Fibroblast of peridontal ligament (primary cell): Measurements from ENCODE around the gene SIX4.

Source experiments
- DNase-seq: peaks from one replicate; pipeline ENCODE4 v3.0.0-alpha.2; 2010; ENCODE audit errors: extremely low read depth

Gene SIX4

DNA sequence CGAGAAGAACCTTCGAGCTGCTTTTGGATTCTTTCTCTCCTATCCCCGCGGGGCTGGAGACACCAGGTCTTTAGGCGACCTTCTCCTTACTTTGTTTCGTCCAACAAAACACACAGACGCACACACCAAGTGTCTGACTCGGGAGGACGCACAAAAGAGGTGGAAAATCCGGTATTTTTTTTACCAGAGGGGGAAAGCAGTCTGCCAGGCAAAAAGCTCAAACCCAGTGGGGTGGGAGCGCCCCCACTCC, 2.1 kb downstream of the SIX4 start:
- DNase-seq = peak; percentile 27

DNA sequence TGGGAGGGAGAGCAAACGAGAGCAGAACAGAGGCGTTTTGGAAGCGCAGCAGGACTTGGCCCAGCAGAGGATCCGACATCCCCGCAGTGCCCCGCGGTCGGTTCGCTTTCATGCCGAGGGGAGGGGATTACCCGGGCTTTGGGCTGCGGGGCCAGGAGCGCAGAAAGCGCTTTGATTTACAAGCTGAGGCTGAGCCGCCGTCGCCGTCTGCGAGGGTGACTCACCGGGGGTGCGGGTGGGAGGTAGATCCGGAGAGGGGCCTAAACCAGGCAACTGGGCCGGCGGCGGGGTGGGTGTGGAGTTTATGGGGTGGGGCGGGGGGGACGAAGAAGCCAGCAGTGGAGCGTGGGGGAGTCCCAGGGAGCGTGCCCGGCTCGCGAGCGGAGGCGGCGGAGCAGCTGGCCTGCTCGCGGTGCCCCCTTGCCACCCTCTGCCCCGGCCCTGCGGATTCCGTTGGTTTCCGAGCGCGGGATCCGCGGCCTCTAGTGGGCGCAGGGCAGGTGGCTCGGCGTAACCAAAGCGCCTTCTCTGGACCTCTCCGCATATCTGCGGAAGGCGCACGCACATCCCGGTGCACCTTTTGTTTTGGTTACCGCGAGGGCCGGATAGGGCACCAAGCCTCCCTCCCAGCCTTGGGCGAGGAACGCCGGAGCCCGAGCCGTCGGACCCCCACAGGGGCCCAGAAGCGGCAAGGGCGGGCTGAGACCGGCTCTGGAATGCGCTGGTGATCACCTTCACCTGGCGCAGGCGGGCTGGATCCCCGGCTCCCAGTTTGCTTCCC, 2.6 kb downstream of the SIX4 start:
- DNase-seq = peak; percentile 49

DNA sequence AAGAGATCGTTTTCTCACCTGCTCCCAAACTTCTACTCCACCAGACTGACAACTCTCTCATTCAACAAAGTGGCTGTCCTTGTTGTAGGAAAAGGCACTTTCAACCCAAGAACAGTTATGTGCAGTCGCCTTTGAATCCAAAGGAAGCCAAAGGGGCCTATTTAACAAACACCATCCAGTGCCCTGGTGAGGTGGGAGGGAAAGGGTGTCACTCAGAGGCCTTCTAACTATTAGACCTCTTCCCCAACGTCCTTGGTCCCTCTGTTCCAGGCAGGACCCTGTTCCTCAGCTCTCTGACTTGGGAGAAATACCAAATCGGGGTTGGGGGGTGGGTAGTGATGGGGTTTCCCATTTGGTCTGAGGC, 3.2 kb downstream of the SIX4 start:
- no peak for DNase-seq

DNA sequence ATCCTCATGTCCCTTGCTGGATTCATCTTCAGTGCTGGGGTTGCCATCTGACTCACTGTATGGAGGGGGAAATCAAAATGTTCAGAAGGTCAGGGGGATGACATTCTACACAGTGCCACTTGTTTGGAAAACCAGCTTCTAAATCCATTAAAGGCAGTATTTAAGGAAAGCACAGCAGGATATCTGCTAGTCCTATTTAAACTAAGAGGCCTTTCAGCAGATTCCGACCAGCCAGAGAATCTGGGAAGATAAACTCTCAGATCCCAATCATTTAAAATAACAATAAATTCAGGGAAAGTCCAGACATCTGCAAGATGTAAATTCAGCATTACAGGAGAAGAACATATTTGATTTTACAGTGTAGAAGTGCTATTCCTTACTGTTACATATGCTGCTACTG, 3.8 kb downstream of the SIX4 start:
- no peak for DNase-seq

DNA sequence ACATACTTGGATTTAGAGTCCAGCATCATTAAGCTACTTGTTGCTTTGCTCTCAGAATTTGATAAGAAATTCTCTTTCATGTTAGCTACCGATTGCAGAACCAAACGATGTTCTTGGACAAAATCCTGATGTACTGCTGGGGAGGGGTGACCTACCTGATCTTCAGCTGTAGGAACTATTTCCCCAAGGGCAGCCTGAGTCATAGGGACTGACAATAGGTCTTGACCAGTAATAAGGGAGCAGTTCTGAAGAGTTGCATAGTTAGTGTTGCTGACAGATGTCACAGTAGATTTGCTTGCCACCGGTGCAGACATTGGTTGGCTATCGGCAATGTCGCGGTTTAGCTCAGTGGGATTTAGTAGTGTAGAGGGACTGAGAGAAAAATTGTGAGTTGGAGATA, 10.6 kb downstream of the SIX4 start:
- DNase-seq = no peak

DNA sequence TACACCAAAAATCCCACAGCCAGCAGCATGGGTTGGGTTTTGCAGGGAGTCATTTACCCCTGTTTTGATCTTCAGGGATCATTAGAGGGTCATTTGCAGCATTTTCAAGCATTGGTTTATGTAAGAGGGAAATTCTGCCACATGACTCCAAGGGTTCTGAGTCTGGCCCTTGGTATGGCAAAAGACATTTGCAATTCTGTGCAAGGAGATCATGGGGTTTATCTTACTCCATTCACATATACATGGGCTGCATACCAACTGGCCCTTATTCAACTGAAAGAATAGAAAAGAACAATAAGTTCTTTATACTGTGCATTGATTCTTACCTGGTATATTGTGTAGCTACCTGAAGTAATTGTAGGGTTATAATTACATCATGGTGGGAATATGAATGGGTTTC, 13.7 kb downstream of the SIX4 start:
- DNase-seq = no peak

DNA sequence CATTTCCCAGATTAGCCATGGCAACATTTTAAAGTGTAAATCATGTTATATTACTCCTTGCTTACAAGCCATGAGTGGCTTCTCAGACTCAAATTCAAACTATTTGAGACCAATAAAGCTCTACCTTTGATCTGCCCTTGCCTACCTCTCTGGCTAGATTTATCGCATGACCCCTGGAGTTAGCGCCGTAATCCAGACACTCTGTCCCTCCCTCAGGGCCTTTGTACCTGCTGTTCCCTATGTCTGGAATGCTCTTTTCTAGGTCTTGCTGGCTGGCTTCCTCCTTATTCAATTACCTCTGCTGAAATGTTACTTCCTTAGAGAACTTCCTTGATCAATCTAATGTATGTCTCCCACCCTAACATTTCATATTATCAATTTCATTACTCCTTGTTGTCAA, 16.3 kb downstream of the SIX4 start:
- no peak for DNase-seq

DNA sequence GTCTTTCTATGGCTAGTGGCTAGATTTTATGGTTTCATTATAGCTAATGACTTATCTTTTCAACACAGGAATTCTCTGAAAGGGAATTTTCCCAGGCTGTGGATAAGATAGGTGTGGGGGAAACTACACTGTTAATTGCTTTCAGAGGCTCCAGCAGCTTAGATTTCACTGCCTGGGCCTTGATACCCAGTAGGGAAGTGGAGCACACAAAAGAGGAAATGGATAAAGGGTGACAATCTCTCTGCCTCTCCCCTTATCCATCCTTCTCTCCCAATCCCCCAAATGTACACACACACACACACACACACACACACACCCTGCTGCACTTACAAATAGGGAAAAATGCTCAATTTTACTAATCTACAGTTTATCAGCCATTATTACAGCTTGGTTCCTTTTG, 19.1 kb downstream of the SIX4 start:
- DNase-seq = no peak

DNA sequence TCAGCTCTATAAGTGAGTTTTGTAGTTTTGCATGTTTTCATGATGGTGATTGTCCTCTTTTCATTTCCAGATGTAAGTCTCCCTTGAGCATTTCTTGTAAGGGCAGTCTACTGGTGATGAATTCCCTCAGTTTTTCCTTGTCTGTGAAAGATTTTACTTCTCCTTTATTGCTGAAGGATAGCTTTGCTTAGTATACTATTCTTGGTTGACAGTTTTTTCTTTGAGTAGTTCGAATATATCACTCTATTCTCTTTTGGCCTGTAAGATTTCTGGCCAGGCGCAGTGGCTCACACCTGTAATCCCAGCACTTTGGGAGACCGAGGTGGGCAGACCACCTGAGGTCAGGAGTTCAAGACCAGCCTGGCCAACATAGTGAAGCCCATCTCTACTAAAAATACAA, 23.6 kb downstream of the SIX4 start:
- no peak for DNase-seq

DNA sequence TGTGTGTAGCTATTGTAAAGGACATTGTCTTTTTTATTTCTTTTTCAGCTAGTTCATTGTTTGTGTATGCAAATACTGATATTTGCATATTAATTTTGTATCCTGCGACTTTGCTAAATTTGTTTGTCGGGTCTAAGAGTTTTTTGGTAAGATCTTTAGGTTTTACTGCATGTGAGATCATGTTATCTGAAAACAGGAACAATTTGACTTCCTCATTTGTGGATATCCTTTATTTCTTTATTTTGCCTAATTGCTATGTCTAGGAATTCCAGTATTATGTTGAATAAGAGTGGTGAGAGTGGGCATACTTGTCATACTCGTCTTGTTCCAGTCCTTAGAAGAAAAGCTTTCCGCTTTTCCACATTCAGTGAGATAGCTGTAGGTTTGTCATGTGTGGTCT, 28.8 kb downstream of the SIX4 start:
- DNase-seq = no peak

DNA sequence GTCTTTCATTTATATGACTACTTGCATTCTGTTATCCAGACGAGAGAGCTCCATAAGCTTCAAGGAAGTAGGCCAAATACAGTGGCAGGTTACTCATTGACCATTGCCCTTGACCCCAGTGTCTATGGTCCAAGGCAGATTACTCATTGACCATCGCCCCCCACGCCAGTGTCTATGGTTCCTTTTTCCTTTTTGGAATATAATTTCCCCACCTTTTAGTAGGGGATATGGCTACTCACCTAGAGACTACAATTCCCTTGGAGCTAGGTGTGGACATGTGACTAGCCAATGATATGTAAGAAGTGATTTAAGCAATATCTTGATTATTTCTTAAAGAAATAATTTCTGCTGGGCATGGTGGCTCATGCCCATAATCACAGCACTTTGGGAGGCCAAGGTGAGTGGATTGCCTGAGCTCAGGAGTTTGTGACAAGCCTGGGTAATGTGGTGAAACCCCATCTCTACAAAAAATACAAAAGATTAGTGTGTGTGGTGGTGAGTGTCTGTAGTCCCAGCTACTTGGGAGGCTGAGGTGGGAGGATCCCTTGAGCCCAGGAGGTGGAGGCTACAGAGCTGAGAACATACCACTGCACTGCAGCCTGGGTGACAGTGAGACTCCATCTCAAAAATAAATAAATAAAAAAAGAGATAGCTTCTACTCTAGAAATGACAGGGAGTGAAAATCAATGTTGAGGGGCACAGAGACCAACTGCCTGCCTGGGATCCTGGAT, 32.6 kb downstream of the SIX4 start:
- no peak for DNase-seq

DNA sequence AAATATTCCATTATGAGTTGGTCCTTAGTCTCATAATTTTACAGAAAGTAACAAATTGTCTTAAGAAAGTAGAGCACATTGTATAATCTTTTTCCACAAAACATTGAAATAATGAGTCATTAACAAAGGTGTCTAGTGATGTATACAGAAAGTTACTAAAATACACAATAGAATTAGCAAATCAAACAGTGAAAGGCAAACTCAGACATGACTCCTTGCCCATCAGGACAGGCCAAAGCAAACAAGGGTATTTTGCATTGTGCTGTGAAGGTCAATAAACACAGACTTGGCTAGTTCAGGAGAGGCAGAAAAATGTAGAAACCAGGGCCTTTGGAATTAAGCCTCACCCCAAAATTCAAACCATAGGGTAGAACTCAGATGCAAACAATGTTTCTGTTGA, 37.3 kb downstream of the SIX4 start:
- no peak for DNase-seq

DNA sequence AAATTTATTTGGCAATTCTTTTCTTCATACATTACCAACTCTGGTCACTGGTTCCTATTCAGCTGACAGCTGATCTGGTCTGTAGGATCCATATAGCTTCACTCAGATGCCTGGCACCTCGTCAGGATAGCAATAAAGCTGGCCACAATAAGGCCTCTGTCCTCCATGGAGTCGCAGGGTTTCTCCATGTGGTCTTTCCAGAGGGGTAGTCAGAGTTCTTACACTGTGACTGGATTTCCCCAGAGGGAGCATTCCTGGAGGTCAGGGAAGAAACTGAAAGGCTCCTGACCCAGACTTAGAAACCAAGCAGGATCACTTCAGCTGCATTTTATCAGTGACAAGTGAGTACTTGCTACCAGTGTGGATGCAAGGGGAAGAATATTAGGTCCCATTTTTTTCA, 39.9 kb downstream of the SIX4 start:
- DNase-seq = peak; percentile 49

DNA sequence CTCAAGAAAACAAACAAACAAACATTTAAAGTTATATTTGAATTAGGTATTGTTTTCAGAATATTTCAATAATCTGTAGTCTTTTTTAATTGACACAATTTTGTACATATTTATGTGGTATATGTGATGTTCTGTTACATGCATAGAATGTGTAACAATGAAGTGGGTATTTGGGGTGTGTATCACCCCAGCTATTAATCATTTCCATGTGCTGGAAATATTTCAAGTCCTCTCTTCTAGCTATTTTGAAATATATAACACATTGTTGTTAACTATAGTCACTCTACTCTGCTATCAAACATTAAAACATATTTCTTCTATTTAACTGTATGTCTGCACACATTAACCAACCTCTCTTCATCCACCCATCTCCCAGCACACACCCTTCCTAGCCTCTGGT, 42.9 kb downstream of the SIX4 start:
- no peak for DNase-seq

DNA sequence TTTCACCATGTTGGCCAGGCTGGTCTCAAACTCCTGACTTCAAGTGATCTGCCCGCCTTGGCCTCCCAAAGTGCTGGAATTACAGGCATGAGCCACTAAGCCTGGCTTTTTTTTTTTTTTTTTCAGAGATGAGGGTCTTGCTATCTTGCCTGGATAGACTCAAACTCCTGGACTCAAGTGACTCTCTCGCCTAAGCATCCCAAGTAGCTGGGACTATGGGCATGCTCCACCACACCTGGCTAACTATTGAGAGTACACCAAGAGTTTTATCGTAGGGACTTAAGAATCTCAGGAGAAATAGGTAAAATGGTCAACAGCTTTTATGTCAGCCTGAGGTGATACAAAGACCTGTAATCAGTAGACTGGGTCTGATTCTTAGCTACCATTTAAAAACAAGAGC, 43.6 kb downstream of the SIX4 start:
- DNase-seq = no peak

DNA sequence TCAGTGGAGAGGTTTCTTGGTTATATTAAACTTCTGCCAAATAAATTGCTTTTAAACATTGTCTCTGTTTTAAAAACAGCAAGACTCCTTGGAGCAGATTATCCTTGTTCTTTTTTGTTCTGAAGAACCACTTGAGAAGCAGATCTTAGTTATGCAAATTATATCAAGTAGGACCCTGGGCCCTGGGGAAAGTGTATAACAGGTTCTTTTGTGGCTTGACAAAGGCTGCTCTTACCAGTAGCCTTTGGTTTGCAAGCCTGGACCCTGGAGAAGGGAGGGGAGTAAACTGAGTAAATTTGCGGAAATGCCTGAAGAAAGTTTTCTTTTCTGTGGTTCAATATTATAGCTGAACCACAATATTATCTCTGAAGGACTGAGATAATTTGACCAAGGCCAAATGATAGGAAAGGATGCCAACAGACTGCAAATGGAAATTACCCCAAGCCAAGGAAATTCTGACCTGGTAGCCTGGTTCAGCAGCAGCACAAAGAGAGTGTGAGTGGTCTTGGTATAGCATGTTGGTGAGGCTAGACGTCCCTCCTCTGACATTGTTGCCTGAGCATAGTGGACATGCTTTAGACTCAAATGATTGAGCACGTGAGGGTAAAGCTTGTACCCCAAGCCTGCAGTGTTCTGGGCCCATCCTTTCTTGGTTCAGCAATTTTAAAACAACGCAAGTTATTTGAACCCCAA, 44.4 kb downstream of the SIX4 start:
- no peak for DNase-seq

DNA sequence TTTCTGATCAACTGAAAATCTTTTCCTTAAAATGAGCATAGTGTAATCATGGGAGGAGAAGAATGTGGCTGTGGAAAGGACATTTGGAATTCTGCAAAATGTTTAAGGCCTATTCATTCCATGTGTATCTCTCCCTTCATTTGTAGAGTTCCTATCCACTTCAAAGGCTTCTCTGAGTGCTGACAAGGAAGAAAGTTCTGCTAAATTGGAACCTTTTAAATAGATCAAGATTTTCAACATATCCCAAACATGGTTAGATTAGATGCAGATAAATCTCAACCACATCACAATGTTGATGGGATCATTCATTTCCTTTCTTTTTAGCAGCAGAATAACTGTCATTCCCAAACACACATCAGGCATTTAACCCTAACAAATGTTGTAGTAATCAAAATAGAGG, 46.5 kb downstream of the SIX4 start:
- DNase-seq = no peak

DNA sequence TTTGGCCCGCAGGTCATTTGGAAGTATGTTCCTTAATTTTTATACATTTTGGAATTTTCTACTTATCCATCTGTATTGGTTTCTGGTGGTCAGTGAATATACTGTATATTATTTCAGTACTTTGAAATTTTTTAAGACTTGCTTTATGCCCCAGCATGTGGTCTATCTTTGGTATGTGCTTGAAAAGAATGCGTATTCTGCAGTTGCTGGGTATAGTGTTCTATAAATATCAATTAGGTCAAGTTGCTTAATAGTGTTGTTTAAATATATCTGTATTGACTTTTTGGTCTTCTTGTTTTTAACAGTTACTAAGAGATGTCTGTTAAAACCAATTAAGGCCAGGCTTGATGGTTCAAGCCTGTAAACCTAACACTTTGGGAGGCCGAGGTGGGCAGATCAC, 53.2 kb downstream of the SIX4 start:
- DNase-seq = no peak

DNA sequence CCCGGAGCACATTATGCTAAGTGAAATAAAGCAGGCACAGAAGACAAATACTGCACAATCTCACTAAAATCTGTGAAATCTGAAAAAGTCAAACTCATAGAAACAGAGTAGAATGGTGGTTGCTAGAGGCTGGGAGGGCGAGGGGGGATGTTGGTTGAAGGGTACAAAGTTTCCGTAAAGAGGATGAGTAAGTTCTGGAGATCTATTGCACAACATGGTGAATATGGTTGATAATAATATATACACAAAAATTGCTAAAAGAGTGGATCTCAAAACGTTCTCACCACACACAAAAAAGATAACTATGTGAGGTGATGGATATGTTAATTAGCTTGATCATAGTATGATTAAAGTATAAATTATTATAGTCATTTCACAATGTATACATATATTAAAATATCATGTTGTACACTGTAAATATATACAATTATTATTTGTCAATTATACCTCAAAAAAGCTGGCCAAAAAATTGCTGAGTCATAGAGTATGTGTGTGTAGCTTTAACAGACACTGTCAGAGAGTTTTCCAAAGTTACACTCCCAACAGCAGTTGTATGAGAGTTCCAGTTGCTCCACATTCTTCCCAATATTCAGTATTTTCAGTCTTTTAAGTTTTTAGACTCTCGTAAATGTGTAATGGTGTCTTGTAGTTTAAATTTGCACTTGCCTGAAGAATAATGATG, 55.6 kb downstream of the SIX4 start:
- no peak for DNase-seq

DNA sequence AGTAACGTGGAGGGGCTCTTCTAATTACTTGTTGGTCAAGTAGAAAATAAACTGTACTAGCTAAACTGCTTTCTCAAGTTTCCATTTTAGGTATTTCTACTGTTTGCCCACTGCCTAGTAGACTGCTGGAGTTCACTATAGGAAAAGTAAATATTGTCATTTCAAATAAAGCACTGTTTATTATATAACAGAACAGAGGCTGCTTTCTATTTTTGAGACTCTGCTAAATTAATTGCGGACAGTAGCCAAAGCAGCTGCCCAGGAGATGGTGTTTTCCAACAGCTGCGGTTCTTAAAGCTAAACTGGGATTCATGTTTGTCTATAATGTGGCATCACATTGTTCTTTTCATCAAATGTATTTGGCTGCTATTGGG, 59.0 kb downstream of the SIX4 start:
- no peak for DNase-seq

DNA sequence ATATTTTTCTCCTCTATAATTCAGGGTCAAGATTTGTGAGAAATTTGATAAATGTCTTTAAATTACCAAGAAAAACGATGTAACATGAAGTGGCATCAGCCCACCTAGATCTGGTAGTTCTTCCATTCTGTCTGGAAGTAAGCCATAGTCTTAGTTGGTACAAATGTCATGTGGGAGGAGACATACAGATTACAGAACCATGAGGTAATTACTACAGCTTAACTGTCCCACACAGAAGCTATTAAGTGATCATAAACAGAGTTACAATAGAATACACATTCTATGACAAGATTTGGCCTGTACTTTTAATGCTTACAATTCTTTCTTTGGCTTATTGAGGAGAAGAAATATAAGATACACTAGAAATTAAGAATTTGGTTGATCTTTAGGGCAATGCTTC, 61.2 kb downstream of the SIX4 start:
- no peak for DNase-seq

DNA sequence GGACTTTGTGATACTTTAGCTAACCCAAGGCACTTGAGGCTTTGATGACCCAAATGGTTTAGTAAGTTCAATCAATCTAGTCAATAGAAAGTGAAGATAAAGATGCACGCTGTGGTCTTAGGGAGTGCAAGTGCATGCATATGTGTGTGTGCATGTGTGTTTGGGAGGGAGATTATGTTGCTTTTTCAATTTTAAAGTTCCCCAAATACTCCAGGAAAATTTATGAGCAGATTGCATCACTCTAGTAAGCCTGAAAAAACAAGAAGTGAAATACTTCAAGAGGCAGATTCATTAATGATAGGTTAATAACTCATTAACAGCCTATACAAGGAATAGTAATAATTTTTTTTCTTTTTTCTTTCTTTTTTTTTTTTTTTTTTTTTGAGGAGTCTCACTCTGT, 62.4 kb downstream of the SIX4 start:
- DNase-seq = no peak
